GM12892 (cell line): Measurements from ENCODE around the gene SERGEF.

ENCODE experiments used
- POLR2A ChIP-seq: IDR thresholded peaks from 2 replicates; pipeline ENCODE4 v1.6.1; 2011; ENCODE audit warnings: low read depth, low read length, control low read depth
- POLR2AphosphoS5 ChIP-seq: IDR thresholded peaks from 2 replicates; pipeline ENCODE4 v1.6.1; 2011; ENCODE audit warnings: low read depth, low read length, control low read depth
- TAF1 ChIP-seq: IDR thresholded peaks from 2 replicates; pipeline ENCODE4 v1.6.1; 2011; ENCODE audit warnings: low read depth, mild to moderate bottlenecking, control low read depth, low read length, borderline replicate concordance

- TF ChIP-seq POLR2A (no peak), TAF1 (no peak), POLR2AphosphoS5 (no peak)
Observed at GRCh38 chr11:17883057-17883456, 129.8 kb downstream of the SERGEF start.
